SW480 (cell line): ENCODE results near the gene LHFPL3.
"Not testable (repeated sequence)": the region's sequence is repeated elsewhere in the genome, so short reads cannot be mapped to it uniquely, and the experiment has no call there.

ENCODE experiments used
- DNase-seq: peaks from one replicate; pipeline ENCODE4 v3.0.0-alpha.2; 2016; ENCODE audit warnings: low spot score

LHFPL3 gene

DNA sequence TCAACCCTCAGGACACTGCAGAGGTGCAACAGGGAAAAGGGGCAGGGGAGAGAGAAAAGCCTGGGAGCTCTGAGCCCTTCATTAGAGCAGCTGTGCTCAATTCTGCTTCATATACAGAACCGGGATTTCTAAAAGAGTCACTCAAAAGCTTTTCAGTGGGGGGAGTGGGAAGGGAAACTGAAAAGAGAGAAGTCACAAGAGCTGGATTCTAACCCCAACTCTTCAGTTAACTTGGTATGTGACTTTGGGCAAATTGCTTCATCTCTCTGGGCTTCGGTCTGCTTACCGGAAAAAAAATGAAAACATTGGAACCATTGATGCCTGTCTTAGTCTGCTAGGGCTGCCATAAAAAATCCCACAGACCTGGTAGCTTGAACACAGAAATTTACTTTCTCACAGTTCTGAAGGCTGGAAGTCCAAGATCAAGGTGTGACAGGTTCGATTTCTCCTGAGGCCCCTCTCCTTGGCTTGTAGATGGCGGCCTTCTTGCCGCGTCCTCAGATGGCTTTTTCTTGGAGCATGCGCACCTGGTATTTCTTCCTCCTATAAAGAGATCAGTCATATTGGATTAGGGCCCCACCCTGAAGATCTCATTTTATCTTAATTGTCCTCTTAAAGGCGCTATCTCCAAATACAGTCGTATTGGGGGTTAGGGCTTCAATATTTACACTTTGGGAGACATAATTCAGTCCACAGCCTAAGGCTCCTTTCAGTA, 567.3 kb downstream of the LHFPL3 start:
- no peak for DNase-seq

DNA sequence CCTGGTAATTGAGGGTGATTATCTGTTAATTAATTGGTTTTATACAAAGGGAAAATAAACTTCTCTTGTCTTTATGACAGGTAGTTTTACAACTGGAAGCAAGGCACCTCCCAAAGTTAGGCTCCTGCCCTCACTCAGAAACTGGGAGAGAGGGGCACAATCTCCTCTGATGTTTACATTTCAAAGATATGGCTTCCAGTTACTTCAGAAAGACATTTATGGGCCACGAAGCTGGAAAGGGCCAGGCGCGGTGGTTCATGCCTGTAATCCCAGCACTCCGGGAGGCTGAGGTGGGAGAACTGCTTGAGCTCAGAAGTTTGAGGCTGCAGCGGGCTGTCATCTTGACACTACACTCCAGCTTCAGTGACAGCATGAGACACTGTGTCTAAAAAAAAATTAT, 570.0 kb downstream of the LHFPL3 start:
- no peak for DNase-seq

DNA sequence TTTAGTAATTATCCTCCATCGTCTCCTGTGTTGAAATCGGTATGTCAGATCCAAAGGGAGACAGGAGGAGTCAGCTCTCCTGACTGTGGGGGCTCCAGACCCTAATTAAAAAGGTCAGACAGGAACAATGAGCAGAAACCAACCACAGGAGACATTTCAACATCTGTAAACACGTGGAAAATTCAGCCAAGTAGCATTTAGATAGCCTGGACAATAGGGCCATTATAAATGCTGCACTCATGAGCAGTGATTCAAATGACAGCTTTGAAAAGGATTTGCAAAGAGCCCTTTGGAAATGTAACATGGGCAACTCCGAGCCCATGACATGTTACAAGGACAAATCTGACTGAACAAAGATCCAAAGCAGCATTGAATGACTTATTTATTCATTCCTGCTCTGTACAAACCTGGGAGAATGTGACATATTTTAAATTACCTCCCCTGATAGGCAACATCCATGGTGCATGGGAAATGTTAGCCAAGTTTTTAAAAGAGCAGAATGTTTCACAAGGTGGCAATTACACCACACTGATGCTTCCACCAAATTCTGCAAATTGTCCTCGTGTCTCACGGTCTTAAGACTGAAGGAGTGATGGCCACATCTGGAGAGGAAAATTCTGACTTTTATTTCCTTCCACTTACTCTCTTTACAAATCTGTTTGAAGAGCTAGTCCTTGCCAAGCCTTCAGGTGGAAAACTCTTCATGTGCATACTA, 572.3 kb downstream of the LHFPL3 start:
- DNase-seq, result no peak

DNA sequence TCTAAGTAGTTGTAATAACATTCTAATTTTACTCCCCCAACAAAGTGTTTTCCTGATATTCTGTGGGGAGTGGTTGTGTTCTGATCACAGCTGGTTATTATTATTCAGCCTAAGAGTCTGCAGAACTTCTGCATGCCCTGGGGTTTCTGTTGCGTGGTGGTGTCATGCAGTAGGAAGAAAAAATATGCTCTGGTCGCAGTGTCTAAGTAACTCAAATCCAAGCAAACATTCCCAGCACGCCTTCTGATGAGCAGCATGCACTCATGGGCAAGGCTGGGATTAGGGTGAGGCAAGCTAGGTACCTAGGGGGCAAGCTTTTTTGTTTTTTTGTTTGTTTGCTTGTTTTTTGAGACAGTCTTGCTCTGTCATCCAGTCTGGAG, 572.8 kb downstream of the LHFPL3 start:
- no peak for DNase-seq

DNA sequence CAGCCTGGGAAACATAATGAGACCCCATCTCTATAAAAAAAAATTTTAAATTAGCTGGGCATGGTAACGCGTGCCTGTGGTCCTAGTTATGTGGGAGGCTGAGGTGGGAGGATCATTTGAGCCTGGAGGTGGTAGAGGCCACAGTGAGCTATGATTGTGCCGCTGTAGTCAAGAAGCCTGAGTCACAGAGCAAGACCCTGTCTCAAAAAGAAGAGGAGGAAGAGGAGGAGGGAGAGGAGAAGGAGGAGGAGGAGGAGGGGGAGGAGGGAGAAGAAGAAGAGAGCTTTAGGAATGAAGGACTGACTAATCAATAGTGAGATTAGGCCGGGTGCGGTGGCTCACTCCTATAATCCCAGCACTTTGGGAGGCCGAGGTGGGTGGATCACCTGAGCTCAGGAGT, 573.8 kb downstream of the LHFPL3 start:
- DNase-seq, result no peak

DNA sequence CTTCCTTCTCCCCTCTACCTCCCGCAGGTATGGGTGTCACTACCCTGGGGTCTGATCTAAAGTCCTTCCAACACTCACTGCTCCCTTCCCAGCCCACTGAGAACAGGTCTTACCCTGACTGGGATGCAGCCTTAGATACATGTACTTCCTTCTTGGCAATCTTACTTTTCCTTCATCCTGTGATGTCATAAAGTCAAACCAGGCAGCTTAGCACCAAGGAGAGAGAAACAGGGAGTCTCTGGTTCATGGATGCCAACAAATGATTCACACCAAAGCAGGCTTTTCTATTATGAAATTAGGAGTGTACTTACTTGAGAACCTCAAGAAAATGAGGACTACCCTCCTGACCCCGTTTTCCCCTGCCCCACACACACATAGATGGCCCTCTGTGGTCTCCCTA, 574.6 kb downstream of the LHFPL3 start:
- DNase-seq, result no peak

DNA sequence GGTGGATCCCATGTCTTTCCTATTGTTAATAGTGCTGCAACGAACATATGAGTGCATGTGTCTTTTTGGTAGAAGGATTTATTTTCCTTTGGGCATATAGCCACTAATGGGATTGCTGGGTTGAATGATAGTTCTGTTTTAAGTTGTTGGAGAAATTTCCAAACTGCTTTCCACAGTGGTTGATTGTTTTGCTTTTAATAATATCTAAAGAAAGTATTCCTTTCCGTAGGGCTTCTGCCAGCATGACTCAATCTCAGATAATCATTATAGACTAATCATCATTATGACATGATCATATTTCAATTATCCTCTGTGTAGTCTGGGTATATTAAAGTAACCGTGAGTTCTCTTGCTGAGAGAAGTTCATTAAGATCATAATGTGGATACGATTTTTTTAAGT, 575.4 kb downstream of the LHFPL3 start:
- DNase-seq, result no peak

DNA sequence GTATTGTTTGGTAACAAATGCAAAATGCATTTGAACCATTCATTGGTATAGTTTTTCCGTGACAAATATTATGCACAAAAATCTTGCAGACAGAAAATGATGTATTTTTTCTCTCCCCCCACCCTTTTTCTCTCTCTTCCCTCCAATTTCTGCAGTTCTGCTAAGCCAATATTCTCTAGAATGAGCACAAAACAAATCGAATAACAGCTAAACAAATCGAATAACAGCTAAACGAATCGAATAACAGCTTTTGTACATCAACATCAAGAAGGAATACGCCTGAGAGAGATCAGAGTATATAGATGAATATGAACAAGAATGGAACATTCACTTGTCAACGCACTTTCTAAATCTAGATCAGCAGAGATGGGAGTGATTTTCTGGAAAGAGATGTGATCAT, 577.6 kb downstream of the LHFPL3 start:
- no peak for DNase-seq

DNA sequence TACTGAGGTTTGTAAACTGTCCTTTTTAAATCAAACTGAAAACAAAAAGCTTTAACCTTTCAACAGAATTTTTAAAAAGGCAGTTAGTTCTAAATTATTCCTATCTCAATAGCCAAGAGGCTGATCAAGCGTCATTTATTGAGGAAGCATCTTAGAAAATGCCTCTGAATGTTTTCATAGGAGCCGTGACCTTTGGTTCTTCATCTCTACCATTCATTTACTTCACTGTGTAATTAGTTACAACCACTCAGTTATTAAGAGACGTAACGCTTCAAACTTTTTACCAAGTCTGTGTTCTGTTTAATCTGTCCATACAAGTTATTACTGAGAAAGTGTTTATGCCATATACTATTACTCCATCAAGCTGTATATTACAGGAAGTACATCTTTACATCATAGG, 578.2 kb downstream of the LHFPL3 start:
- no peak for DNase-seq

DNA sequence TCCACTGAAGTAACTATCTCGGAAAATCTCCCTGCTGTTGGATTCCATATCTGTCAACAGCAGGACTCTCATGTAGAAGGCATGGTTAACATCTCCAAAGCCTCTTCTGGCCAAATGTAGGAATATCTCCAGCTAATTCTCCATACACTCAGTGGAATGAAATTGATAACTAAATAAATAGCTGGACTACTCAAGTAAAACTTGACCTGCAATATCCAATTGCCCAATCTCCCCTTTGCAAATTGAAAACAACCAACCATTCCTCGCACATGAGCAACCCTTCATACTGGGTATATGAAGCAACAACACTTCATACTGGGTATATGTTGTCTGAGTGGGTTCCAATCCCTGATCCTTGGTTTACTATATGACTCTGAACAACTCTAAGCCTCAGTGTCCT, 580.2 kb downstream of the LHFPL3 start:
- DNase-seq, result no peak

DNA sequence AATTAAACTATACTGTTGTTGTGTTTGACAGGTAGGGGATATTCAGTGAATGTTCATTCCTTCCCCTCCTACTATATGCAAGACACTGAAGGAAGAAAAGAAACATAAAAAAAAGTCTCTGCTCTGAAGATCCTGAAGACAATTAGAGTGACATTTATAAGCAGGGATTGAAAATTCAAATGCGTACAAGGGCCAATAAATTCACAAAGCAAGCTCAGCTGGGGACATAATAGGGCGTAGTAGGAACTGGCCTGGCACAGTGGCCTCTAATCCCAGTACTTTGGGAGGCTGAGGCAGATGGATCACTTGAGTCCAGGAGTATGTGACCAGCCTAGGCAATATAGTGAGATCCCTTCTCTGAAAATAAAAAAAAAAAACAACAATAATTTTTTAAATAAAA, 580.7 kb downstream of the LHFPL3 start:
- no peak for DNase-seq

DNA sequence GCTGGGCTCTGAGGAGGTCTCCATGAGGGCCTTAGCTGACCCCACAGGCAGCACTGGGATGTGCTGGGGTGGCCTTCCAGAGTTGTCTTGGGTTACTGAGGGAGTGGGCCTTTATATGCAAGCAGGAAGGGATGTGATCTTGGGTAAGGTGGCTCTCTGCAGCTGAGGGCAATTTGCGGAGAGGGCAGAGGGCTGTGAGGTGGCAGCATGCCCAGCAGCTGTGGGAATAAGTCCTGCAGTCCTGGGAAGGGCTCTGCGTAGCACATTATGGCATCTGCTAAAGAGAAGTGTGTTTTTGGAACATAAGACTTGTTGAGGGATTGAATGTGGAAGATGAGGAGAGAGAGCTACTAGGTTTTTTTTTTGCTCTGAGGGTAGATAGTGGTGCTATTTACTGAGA, 586.0 kb downstream of the LHFPL3 start:
- DNase-seq, result no peak

DNA sequence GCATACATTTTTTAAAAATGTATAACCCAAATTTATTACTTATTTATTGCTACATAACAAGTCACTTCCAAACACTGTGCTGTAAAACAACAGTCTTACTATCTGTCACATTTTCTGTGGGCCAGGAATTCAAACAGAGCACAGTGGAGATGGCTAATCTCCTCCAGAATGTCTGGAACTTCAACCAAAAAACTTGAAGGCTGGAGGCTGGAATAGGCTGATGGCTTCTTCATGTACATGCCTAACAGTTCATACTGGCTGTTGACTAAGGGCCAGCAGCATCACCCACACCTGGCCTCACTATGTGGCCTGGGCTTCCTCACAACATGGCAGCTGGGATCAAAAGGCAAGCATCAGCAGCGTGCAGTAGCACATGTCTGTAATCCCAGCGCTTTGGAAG, 593.2 kb downstream of the LHFPL3 start:
- DNase-seq, result no peak

DNA sequence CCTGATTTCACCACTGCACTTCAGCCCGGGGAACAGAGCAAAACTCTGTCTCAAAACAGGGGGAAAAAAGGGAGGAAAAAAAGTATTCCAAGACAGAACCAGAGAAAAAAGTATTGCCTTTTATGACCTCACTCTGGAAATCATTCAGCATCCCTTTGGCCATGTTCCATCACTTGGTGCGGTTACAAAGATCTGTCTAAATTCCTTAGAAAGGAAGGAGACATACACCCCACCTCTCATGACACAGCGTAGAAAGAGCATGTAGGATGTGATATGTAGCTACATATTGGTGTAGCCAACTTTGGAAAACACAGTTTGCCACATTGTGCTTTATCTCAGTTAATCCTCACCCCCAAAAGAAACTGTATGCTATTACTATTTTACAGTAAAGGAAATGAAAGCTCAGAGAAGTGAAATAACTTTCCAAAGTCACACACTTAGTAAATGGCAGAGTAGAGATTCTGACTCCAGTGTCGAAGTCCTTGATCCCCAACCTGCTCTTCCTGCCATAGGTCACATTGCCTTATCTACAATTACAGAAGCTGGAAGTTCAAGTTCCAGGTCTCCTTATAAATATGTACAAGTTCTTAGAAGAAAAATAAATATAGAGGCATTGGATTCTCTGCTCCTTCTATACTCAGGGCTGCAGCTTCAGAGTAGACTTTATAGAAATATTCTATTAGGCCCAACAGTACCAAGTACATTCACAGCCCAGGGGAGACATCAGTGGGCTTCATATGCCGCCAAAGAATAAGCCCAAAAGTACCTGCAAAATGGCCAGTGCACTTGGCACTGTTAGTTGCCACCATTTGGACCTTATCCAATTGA, 594.0 kb downstream of the LHFPL3 start:
- no peak for DNase-seq

DNA sequence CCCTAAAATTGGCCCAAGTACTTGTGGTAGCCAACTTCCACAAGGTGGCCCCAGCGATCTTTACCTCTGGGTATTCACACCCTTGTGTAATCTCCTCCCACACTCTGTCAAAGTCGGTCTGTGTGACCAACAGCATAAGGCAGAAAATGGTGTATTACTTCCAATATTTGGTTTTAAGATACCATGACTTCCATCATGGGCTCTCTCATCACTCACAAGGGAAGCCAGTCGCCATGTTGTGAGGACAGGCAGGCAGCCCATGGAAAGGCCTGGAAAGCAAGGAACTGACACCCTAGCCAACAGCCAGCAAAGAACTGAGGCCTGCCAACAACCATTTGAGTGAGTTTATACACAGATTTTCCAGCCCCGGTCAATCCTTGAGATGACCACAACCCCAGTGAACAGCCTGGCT, 594.6 kb downstream of the LHFPL3 start:
- DNase-seq, result peak; percentile 96

DNA sequence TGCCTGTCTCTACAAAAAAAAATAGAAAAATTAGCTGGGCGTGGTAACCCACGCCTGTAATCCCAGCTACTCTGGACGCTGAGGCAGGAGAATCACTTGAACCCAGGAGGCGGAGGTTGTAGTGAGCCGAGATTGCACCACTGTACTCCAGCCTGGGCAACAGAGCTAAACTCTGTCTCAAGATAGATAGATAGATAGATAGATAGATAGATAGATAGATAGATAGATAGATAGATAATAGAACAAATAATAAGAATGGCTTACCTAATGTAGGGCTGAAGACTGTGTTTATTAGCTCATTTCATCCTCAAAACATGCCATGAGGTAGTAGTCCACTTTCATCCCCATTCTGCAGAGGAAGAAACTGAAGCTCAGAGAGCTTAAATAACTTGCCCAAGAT, 597.8 kb downstream of the LHFPL3 start:
- not testable (repeated sequence) for DNase-seq

DNA sequence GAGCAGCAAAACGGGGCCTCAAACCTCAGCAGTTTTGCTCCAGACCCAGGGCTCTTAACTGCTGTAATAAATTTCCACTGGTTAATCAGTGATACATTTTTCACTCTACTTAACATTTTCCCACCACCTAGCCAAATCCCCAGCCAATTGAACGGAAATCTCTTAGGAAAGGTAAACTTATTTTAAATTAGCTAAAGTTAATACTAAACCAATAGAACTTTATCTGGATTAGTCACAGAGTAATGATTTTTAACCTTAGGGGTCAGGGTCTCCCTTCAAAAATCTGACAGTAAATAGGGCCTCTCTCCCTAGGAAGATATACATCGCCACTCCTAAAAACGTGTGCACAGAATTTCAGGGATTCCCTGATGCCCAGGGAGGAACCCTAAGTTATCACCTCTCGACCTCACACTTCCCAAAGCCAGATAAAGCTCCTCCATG, 598.2 kb downstream of the LHFPL3 start:
- DNase-seq, result no peak

DNA sequence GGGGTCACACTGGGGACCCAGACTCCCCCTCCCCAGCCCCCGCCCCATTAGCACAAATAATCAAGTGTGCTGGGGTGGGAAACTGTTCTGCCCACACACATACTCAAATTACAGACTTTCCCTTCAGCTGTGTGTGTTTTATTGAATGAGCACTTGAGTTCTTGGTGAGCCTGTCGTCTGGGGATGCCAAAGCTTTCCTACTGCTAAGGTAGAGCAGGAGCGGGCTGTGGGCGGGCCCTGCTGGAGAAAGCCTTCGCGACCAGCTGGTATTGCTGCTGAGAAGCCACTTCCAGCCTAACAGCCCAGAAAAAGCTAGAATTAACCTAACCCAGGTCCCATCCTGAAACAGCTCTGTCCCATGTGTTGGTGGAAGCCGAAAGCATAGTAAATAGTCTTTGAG, 598.7 kb downstream of the LHFPL3 start:
- DNase-seq, result no peak

DNA sequence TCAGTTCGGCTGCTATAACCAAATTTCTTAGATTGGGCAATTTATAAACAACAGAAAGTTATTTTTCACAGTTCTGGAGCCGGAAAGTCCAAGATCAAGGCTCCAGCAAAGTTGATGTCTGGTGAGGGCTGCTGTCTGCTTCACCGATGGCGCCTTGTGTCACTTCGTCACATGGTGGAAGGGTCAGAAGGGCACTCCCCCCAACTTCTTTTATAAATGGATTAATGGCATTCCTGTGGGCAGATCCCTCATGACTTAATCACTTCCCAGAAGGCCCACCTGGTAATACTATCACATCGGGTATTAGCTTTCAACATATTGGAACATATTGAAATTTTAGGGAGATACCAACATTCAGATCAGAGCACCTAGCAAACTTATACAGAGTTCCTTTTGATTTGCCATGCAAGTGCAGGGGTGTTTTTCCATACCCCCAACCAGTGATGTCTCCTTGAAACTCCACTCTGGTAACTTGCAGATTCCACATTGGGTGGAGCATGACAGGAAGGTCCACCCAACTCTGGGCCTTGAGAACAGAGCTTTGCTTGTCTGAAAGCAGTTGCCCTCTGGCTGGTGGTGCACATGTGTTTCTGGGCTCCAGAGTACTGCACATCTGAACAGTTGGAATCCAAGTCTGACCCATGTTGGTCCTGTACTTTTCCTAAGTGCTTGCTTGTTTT, 600.5 kb downstream of the LHFPL3 start:
- DNase-seq, result peak; percentile 81

DNA sequence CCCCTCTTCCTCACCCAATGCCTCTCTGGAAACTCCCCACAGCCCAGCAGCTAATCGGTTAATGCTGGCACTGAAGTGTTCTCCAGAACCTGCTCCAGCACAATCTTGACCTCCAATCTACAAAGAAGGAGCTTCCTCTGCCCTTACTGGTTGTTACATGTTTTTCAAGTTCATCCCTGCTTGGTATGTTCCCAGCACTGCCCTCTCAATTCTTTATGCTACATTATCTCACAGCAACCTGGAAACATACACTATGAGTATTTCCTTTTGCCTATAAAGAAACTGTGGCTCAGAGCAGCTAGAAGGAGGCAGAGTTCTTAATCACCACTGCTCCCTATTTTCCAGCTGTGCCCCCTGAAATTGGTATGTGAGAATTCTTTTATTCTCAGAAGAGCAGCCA, 601.5 kb downstream of the LHFPL3 start:
- DNase-seq, result no peak

DNA sequence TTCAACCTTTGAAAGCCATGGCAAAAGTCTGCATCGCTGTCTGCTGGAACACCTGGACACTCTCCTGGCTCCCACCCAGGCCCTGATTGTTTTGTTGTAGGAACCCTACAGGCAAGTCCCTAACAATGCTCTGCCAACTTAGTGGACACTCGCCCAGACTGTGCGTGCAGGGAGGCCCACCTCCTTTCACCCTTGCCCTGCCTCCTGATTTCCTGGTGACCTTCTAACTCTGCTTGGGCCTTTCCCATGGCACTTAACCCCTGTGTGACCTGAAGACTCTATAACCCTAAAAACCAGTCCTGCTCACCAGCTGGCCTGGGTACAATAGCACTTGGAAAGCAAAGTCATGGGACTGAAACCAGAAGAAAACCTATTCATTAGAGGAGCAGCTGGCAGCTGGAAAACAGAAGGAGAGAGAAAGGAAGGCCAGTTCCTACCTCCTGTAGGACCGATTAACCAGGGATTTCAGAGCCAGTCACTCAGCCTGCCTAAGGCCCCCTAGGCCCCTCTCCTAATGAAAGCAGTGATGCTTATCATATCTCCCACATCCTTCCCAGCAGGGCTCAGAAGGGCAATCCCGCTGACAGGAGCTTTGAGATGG, 602.9 kb downstream of the LHFPL3 start:
- no peak for DNase-seq

DNA sequence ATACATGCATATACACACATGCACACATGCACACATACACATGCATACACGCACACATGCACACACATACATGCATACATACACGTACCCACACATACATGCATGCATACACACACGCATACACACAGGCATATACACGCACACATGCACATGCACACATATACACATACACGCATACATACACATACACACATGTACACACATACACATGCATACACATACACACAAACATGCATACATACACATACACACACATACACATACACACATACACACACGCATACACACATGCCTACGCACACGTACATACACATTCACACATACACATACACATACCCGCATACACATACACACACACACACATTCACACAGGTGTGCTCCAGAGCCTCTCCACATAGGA, 604.6 kb downstream of the LHFPL3 start:
- DNase-seq, result no peak
